Ovary (tissue), 3 donors: ENCODE results near the gene WNT16.

Experiments used
- CTCF ChIP-seq, 3 donors: fragments of 450-650 bp in 2 of 3; fragments of 200-600 bp in 1 of 3; IDR thresholded peaks; one replicate each; pipeline versions ENCODE4 v1.5.1 to v1.8.0; 2016 to 2022; ENCODE audit warnings: antibody characterized with exemption in 3 of 3, mild to moderate bottlenecking in 1 of 3
- POLR2A ChIP-seq: fragments of 450-650 bp; IDR thresholded peaks from one replicate; pipeline ENCODE4 v1.6.1; 2017; ENCODE audit warnings: antibody characterized with exemption, mild to moderate bottlenecking, moderate library complexity
- donor health status: DM: no; HTN: no; CAD: no.

DNA sequence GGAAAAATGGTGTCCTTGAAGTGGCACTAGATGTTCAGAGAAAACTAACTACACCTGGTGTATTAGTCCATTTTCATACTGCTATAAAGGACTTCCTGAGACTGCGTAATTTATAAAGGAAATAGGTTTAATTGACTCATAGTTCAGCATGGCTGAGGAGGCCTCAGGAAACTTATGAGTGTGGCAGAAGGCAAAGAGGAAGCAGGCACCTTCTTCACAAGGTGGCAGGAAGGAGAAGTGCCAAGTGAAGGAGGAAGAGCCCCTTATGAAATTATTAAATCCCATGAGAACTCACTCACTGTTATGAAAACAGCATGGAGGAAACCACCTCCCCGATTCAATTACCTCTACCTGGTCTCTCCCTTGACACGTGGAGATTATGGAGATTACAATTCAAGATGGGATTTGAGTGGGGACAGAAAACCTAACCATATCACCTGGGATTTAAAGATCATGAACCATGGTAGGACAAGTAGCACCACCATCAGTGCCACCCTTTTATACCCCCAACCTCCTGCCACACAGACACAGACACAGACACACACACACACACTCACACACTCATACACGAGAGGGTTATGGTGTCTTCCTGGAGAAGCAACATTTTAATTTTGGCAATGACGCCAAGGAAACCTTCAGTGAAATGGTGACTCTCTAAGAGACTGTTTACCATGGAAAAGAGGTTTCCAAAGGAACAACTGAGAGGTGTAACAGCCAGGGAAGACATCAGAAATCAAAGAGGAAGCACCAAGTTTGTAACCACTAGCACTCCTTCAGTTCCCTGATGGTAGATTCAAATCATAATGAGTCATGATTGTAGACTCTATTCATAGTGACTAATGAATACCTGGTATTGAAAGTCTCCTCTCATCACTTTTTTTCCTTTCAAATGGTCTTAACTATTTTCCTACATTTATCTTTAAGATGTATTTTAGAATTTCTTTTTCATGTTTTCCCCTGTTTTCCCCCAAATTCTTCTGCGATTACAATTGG is 41.8 kb upstream of the WNT16 start:
- TF ChIP-seq CTCF (IDR thresholded peaks at IDR 0.05) = no peak
- TF ChIP-seq POLR2A = no peak
